ENCODE measurements around the gene MICAL2.

GRCh38 chr11:12084256-12084655 is 26.1 kb upstream of the MICAL2 start:
- TF ChIP-seq CTCF (IDR thresholded peaks at IDR 0.05 in 2 of 3, conservative IDR thresholded peaks at IDR 0.05 in 1 of 3; ENCODE audit: control insufficient read depth in 2 of 3, extremely low read depth in 1 of 3, insufficient read depth in 1 of 3, low read depth in 3 of 3, low read length in 3 of 3) (no peak), TAF1 (IDR thresholded peaks at IDR 0.05; ENCODE audit: borderline replicate concordance, low read depth, low read length) (no peak), BCL3 (IDR thresholded peaks at IDR 0.05; ENCODE audit: borderline replicate concordance, insufficient read depth, low read depth, low read length, poor library complexity, severe bottlenecking) (no peak), RFX5 (IDR thresholded peaks at IDR 0.05; ENCODE audit: low read depth, low read length) (no peak), ZNF274 (IDR thresholded peaks at IDR 0.05; ENCODE audit: insufficient read depth, insufficient read length) (no peak), SKIL (IDR thresholded peaks at IDR 0.05; ENCODE audit: low read depth, poor library complexity, severe bottlenecking) (no peak), BHLHE40 (IDR thresholded peaks at IDR 0.05; ENCODE audit: borderline replicate concordance in 1 of 2, low read depth in 2 of 2, low read length in 1 of 2) (no peak)
